ENCODE data around the gene NOXA1.

DNA sequence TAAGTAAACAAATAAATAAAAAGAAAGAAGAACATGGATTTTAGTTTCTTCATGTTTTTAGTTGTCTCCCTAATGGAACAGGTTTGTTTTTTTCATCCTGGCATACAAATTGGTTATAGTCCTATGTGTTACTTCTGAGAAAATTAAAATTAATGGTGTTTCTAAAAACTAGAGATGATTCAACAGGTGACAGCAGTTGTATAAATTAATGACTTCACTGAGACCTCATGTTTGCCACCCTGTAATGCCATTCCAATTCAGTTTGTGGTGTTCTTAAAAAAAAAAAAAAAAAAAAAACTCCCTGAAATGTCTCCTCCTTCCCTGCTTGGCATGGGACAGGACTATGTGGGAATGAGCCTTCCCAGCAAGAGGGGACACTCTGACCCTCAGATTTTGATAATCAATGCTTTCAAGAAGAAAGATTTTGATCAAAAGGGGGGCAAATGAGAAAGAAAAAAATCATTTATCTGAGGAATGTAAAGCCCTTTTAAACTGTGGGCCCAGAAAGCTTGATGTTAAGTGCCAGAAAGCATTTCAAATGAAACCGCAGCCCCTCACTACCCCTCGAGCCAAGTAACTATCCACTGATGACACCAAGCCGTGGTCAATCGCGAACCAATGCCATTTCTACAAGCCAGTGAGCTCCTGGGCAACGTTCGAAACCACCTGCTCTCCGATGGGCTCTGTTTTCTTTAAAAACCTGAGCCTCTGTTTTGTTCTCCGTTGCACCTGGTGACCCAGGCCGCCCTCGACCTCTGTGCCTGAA is 1.2 kb upstream of the NOXA1 start:
- TF ChIP-seq, protein P1, sequence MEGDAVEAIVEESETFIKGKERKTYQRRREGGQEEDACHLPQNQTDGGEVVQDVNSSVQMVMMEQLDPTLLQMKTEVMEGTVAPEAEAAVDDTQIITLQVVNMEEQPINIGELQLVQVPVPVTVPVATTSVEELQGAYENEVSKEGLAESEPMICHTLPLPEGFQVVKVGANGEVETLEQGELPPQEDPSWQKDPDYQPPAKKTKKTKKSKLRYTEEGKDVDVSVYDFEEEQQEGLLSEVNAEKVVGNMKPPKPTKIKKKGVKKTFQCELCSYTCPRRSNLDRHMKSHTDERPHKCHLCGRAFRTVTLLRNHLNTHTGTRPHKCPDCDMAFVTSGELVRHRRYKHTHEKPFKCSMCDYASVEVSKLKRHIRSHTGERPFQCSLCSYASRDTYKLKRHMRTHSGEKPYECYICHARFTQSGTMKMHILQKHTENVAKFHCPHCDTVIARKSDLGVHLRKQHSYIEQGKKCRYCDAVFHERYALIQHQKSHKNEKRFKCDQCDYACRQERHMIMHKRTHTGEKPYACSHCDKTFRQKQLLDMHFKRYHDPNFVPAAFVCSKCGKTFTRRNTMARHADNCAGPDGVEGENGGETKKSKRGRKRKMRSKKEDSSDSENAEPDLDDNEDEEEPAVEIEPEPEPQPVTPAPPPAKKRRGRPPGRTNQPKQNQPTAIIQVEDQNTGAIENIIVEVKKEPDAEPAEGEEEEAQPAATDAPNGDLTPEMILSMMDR (conservative IDR thresholded peaks at IDR 0.05 in 1 of 2, IDR thresholded peaks at IDR 0.05 in 1 of 2; ENCODE audit: low read depth in 1 of 2, low read length in 2 of 2): no peak
- TF ChIP-seq EZH2 (IDR thresholded peaks at IDR 0.05; ENCODE audit: low read length, missing control alignments): no peak

Measured in fibroblast of lung (primary cell).